Hematopoietic multipotent progenitor cell treated with erythropoietin and hydrocortisone succinate and interleukin-3 and kit ligand, for 6 days (in vitro differentiated cells): ENCODE data around the gene FMN1.

Experiments
- DNase-seq: peaks from one replicate; pipeline ENCODE4 v3.0.0-alpha.2; 2015

Gene FMN1

DNA sequence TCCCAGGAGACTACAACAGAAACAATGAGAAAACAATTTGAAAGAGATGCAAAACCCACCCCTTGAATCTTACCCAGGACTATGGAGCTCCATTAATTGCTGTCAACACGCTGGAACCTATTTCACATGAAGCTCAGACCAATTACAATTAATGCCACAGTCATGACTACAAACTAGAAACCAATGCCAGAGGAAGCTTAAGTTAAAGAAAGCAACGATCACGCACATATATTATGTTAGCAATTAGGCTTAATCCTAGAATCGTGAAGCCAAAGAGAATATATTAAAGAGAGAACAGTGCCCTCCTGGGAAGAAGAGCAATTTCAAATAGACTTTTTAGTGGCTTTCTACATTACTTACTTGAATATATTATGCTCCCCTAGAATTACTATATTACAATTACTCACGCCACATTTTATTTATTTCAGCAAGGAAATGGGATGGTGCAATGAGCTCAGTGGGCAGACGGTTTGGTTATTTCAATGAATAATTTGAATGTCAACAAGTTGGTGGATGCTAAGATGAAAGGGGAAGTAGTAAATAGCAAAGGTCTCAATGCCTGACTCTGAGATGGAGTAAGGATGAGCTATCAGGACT is 351.2 kb downstream of the FMN1 start:
- no peak for DNase-seq

DNA sequence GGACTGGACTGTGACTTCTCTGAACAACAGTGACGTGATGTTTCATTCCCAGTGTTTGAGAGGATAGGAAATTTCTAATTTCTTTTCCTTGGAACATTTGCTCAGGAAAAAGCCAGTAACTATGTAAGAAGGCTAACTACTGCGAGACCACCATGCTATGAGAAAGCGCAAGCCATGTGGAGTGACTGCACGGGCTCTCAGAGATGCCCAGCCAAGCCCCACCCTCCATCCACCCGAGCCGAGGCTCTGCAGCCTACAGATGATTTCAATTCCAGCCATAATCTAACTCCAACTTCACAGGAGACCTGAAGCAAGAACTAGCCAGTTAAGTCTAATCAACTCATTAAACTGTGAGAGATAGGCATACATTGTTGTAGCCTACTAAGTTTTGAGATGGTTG is 352.4 kb downstream of the FMN1 start:
- DNase-seq = no peak

DNA sequence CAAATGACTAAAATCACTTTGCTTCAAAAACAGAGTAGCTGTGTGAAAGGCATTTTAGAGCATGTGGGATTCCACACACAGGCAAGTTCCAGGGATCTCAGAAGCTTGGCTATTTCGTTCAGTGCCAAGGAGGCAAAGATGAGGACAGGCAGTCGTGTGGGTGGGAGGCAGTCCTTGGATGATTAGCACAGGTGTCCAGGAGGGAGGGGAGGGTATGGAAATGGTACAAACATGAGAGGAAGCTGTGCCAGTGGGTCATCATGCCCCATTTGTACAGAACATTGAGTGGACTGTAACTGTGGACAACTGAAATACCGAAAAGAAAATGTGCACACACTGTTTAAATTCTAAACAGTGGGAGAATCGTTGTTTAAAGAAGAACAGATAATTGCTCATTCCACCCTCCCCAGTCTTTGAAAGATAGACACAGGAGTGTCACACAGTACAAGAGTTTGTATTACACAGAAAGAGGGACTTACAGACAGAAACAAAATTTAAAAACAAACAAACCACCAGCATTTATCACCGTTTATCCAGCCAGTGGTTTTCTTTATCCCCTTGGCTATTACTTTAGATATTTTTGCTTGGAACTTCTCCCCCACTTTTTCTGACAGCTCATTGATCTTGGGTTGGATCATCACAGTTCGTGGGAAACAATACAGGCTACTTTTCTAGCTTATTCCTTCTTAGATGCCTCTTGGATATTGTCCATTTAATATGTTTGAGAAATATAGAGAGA is 353.8 kb downstream of the FMN1 start:
- DNase-seq = no peak

DNA sequence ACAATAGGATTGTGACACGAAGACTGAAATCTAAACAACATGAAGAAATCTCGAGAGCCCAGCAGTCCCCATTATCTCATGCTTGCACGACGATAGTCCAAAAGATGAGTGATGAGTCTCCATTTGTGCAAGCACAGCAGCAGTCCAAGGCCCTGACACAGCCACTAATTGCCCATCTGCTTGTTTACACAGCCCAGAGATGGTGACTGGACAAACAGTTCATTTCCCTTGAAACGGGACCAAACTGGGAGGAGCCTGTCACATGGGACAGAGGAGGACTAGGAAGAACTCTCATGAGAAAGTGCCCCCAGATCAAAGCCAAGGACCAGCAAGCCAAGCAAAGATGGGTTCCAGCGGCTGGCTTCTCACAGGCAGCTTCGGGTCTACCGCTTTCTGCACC is 355.7 kb downstream of the FMN1 start:
- DNase-seq = no peak

DNA sequence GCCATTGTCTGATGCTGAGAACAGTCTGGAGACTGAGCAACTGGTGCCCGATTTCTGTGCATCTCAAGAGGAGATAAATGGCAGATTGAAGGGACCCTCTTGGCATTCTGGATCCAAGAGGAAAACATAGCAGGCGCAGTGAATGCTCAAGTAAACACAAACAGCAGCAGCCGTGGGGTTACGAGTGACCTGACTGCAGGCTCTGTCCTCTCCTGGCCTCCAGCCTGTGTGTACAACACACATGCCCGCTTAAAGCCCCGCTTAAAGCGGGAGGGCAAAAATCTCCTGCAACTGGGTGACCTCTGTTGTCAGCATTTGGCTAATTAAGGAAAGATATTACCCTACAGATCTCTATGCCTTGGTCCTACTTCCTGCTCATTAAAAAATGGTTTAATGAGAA is 356.2 kb downstream of the FMN1 start:
- no peak for DNase-seq

DNA sequence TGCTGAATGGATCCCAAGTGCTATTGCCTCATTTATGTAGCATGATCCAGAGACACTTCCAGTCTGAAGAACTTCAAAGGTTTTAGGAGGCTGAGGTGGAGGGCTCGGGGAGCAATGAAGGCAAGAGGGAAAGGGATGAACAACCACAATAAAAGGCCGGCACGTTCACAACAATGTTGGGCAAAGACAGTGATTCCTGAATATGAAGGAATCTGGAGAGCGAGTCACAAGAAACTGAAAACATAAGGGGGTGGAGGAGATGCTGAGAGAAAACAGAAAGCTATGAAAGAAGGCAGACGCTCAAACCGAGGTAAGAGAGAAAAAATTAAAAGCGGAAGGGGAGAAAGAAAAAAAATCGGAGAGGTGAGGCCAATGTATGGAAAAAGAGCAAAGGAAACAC is 356.6 kb downstream of the FMN1 start:
- no peak for DNase-seq

DNA sequence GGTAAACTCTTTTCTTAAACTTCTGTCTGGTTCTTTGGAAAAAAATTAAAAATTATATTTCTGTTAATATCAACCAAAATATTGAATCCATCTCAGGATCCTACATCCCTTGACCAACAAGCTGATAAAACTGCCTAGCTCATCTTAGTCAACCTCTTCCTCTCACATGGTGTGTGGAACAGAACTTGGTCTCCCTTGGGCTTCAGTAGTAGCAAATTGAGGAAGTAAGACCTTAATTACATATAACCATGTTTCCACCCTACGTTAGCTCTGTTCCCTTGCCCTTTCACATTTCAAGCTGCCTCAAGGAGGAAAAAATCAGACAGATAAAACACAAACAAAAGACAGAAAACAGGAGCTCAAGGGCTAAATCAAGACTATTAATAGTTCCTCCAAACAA is 360.4 kb downstream of the FMN1 start:
- DNase-seq = peak; percentile 19

DNA sequence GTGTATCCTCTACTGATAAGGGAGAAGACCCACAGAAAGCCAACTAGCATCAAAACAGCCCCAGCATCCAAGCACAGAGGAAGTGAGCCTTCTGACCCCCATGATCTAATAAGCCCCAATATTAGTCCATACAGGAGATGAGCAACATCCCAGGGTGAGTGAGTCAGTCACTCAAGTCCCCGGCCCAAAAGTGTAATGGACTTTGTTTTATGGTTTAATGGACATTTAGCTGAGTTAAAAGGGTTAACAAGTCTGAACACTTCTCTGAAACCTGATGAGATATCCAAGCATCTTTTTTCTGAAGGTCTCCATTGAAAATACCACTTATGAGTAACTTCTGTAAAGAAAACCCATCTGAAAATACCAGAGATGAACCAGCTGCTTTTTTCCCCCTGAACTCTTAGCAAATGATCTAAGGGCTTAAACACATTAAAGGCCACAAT is 361.1 kb downstream of the FMN1 start:
- no peak for DNase-seq

DNA sequence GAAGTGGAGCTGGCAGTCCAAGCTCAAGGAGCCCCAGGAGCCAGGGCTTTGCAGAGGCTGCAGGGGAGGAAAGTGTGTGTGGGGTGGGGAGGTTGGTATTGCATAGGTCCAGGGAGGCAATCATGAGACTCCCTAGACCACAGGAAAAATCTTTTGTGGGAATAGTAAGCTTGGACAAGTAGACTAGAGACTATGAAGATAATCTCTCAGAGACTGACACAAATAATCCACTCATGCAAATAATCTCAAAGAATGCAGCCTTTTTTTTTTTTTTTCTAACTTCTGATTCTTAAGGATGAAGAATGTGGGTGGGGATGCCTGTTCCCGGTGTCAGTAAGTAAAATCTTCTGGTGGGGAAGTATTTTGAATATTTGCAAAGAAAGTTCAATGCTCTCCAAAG is 363.0 kb downstream of the FMN1 start:
- DNase-seq = no peak

DNA sequence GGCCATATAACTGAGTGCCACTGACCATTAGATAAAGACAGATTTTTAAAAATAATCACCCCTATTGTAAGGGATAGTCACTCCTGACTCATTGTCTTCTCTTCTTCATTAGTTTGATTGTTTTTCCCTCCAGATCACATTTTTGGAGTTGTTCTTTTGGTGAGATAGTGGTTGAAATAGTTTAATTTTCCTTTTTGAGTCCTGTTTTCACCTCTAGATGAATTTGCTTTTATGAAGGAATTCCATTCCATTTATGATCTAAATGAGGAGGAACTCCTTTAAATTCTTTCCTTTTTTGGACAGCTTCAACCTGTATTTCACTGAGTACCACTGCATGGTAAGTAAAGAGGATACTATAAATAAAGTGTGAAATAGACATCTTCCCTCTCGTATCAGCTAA is 364.3 kb downstream of the FMN1 start:
- no peak for DNase-seq

DNA sequence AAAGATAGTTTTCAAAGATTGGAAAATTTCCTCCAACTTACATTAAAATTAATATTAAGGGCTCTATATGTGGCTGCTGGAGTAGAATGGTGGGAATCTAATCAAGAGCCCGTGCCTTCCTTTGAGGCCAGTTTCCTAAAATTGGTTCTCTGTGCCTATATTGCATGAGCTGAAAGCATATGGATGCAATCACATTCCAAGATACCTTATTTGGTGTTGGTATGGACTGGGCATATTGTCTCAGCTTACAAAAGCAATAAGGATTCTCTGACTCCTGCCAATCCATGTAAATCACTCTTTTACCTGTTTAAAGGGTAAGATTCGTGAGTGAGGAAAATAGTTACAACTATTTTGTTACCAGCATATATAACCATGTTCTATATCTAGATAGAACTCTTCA is 365.1 kb downstream of the FMN1 start:
- no peak for DNase-seq

DNA sequence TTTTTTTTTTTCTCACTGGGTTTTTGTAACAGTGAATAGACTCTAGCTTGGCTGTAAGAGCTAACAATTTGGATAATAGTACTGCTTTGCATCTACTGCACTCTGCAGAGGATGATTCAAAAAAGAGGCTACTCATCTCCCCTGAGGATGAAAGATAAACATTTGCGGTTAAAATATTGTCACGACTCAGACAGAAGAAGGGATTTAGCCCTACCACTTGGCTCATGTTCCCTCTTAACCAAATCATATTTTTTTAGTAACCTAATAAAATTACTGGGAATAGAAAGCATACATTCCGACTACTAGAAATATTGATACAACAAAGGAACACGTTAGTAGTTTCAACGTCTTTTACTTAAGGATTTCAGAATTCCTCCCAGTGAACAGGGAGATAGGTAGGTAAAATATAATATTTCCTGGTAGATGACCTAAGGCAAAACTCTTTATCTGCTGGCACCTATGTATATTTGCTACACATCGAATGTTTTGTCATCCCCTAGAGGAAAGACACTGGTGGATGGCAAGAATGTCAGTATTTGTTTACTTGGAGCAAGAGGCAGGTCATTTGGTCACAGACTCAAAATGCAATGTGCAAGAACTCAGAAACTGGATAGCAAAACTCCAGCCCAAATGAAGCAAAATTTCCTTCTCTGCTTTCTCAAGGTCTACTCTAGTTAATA is 365.9 kb downstream of the FMN1 start:
- no peak for DNase-seq

DNA sequence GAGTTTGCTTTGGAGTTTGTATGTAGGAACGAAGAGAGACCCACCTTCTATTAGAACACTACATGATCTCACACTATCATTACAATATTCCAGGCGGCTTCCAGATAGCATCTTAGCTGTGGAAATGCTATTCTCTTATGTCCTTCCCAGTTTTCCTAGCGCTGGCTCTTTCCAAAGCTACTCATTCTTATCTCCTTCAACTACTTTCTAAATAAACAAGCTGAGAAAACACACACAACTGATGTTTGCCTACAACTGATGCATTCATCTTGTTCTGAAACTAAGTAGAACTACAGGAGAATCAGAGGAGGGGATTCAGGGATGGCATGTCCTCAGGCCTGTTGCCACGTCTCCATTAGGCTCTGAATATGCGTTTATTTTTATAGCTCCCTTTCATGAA is 367.8 kb downstream of the FMN1 start:
- no peak for DNase-seq

DNA sequence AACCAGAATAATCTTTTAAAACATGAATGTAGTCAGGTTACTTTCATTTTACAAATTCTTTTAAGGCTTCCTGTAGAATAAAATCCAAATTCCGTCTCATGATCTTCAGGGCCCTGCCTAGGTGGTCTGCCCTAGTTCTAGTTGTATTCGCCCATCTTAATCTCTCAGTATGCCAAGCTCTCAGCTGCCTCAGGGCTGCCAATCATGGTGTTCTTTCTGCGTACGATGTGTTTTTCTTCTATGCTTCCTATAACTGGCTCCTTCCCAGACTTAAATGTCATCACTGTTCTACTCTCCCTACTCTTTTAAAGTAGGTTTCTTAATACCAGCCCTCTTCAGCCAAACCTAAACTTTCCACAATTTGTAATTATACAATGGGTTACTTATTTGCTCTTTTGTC is 369.3 kb downstream of the FMN1 start:
- DNase-seq = no peak

DNA sequence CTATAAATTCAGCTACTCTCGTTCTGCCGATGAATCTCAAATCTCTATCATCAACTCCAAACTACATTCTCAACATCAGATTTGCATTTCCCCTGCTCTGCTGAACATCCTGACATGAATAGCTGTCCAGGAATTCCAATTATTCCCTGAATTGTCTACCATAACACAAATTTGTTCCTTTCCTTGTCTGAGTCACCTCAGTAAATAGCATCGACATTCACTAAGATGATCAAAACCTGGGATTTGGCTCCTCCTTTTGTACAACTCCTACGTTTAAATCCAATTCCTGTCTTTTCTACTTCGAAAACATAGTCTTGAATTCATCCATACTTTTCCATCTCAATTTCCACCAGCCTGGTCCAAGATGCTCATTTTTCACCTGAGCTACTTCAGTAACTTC is 369.7 kb downstream of the FMN1 start:
- DNase-seq = no peak

DNA sequence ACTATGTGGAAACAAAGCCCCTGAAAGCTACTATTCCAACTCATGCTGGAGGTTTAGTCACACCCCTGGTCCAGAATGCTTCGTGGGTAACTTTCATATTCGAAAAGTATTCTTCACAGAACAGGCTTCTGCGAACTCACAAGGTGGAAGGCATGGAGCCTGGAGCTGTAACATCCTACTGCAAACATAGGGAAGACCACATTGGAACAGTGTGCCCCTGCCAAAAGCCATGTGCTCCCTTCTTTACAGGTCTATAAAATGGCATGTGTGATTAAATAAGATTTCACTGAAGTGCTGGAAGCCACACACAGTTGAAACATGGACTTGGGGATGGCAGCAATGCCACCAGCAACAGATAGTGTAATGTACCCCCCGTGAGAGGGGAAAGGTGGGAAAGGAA is 370.8 kb downstream of the FMN1 start:
- no peak for DNase-seq

DNA sequence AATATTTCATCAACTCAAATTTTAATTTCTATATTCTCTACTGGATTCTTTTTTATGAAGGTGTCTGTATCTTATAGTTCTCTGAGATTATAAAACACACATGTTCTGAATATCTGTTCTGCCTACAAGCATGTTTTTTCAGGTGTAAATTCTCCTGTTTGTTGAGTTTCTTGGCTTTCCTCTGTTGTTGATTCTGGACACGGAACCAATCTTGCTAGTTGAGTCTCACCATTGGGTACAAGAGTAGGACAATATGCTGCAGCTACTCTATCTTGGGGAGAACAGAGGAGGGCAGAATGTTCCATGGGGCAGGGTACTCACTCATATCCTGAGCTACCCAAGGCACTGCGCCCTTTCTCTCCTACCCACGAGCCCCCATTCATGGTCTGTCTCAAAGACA is 371.8 kb downstream of the FMN1 start:
- DNase-seq = no peak

DNA sequence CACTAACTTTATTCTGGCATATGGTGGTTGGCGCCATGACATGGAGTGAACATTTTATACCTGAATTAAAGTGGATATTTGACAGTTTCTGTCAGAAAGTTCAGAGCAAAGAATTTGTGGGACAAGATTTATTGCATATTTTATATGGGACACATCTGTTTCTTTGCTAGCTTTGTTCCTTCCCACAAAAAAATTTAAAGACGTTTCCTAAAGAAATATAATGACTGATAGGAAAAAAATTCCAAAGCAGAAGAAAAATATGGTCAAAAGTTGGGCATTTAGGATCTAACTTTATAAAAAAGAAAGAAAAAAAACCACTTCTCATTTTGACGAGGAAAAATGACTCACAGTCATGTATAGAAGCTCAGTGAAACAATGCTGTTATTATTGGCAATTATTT is 375.1 kb downstream of the FMN1 start:
- DNase-seq = no peak

DNA sequence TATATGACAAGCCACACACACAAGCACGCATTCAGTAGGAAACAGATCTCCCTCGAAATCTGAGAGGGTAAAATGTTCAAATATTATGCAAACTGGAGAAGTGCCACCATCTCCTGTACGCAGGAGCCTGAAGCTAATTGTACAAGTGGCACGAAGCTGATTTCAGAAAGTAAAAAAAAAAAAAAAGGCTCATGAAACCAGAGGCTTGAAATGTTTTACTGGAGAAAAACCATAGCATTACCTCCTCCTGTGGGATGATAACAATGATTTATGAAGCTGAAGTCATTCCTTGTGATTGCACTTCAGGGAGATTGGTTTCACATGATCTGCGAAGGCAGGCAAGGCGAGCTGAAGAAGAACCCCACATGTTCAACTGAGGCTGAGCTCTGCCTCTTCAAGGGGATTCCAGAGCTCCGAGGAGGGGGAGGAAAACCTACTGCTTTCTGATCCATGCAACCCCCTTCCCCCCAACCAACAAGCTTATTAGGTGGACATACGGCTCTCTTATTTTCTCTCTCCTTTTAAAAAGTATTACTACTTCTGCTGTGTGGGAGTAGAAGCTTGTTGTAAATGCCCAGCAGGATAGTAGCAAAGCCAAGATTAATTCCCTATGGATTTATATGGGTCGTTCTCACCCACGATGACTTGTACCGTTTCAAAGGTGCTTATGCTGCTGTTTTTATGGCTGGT is 375.6 kb downstream of the FMN1 start:
- no peak for DNase-seq

DNA sequence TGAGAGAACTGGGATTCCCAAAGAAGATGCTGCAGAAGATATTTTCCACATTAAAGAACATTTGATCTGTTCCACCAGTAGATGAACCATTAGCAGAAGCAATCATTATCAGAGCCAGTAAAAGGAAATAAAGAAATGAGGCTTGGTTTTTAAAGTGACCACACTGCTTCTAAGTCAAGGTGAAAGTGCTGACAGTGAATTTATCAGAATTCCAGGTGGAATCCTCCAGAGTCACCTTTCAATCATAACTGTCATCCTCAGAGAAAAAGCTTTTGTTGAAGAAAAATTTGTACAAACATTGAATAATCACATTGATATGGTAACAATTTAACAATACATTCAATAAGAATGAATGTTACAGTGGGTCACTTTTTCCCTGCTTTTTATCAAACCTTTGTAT is 376.9 kb downstream of the FMN1 start:
- no peak for DNase-seq

DNA sequence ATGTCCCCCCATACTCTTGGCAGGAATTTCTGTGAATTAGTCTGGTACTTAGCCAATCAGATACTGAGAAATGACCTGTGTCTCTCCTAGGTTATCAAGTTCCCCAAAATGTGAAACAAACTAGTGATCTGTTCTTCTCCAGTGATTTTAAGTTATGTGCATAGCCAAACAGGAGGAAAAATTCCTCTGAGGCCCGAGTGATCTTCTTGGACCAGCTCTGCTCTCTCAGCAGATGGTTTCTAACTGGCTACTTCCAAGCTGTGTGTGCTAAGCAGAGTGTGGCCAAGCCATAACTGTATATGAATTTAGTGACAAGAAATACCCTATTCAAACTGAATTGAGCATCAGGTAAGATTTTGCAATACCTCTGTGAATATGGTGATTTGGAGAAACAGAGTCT is 387.2 kb downstream of the FMN1 start:
- DNase-seq = no peak

DNA sequence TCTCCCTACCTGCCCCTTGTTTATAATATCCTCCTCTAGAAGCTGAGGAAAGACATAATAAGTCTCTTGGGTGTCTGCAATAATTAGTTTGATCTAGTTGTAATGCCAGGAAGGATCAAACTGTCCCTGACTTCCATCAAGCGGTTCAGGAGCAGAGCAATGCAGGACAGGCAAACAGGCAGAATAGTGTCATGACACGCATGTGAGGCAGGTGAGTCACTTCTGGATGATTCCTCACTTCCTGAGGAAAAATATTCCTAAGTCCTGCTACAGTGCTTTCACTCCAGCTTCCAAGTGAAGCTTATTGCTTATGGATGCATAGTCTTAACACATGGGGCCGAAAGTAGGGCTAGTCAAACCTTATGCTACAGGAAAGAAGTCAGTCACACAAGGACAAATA is 390.9 kb downstream of the FMN1 start:
- DNase-seq = no peak

DNA sequence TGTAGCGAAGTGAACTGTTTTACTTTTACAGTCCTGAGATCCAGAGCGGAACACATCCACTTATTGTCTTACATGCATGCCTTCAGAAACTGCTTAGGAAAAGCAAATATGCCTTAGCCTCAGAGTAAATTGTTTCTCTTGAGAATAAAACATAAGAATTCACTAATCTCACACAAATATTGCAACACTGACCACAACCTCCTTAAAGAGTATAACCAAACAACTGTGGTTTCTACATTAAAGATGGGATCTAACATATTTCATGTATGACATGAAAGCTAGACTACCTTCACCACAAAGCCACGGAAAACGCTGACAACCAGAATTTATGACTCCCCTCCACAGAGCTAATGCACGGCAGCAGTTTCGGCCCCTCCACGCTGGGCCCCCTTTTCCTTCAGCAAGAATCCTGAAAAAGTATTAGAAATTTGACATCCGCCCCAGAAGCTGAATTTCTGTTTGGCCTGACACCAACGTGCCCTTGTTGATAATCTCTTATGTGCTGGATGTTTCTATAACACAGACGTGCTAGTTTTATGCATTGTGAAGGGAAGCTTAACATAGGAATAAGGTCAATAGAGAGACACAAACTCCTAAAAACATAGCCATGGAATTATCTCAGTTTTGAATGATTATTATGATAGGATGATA is 392.1 kb downstream of the FMN1 start:
- peak; percentile 71 for DNase-seq
